GM19463 (cell line): ENCODE data around the gene SEMA4C.
"Not testable (repeated sequence)": the region's sequence is repeated elsewhere in the genome, so short reads cannot be mapped to it uniquely, and the experiment has no call there.

Experiments used
- ATAC-seq: cut with Tn5 transposase; IDR thresholded peaks from one replicate; pipeline ENCODE4 v1.9.1; 2021; ENCODE audit warnings: mild to moderate bottlenecking, moderate library complexity; ENCODE audit not compliant: unreplicated experiment

Gene SEMA4C

DNA sequence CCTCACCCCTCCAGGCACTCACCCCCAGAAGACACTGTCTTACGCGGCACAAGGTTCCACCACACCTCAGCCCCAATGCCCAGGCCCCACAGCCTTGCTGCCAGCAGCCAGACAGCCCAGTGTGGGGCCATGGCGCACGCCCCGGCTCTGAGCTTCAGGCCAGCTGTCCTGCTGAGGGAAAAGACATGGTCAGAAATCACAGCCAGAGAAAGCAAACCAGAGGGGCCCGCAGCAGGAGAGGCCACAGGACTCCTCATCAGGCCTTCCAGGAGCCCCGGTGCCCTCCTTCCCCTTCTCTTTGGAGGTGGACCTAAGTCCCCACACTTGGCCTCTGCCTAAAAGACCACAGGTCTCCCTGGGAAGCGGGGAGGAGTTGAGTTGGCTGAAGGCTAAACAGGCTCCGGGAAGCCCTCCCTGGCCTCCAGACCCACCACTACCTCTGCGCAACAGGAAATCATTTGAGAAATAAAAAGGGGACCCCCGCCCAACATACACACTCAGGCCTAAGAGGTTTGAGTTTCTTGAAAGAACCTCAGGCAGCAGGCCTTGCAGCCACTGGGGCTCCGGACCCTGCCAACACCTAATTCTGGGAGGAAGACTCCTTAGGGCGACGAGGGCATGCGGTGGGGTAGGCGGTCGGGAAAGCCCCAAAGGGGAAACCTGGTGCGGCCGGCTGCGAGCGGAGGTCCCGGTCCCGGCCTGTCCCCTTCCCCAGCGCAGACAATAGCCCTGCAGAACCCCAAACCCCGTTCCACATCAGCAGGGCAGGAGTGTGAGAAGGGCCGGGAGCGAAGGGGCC is 1.9 kb downstream of the SEMA4C start:
- peak; percentile 19 for ATAC-seq

DNA sequence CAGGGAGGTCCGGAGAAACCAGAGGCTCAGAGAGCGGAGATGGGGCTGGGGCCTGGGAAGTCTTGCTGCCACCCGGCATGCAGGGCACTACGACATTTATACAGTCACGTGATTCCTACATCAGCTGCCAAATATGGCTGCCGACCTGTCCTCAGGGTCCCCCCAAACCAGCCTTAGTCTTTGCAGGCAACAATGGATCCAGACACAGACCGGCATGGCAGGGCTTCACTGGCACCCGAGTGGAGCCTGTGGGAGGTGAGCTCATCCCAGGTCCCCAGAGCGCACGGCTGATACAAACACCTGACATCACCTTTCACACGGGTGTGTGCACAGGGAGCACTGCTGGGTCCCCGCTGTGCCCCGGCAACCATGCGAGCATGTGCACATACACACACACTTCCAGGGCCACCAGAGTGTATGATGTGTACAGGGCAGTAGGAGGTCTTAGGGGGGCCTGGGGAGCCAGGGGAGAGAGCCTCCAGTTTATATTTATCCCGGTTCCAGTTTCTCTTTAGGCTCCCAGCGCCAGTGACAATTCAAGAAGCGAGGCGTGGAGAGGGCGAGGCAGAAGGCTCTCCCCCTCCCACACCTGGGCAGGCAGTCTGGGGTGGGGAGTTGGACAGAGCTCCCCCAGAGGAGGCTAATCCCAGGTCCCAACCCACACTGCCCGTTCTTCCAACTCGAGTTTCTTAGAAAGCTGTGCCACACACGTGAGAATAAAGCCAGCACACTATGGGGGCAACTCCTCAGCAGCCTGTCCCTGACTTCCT is 2.7 kb downstream of the SEMA4C start:
- ATAC-seq = no peak

DNA sequence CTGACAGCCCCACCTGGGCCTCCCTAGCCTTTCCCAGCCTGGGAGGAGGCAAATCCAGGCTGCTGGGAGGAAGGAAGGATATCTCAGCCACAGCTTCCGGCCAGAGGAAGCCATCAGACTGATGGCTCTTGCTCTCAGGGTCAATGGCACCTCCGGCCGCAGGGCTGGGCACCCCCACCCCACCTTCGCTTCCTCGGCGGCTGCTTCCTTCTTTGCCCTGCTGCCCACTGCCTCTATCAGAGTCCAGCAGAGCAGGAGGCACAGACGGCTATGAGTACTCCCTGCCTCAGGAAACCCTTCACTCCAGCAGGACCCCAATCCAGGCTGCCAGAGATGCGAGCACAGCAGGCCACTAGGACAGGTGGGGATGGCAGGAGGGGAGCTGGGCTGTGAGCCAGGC is 3.3 kb downstream of the SEMA4C start:
- ATAC-seq = no peak

DNA sequence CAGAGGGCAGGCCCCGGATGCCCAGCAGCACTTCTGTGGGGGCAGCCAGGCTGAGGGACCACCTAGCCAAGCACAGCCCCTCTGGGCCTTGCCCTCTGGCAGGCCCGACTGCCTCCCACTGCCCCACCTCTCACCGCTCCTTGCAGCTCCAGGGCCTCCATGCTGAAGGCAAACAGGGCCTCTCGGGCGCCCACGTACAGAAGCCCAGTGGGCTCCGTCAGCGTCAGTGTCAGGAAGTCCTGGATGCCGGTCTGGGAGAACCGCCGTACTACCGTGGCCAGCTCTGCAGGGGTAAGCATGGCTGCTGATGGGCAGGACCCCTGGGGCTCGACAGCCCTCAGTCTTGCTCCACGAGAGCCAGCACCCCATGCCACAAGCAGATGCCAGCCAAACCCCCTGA is 3.7 kb downstream of the SEMA4C start:
- ATAC-seq = no peak

DNA sequence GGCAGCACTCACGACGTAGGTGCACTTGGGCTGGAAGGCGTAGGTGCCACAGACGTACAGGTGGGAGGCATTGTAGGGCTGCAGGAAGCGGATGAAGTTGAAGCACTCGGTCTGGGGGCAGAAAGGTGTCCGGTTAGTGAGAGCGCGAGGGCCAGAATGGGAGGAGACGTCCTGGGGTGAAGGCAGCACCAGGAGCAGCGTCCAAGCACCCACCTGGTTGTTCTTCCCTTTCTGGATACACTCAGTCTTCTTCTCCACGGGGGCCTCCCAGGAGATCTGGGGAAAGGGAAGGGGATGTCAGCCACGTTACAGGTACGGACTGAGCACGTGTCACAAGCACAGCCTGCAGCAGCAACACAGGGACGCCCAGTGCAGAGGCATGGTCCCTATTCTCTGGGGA is 4.2 kb downstream of the SEMA4C start:
- no peak for ATAC-seq

DNA sequence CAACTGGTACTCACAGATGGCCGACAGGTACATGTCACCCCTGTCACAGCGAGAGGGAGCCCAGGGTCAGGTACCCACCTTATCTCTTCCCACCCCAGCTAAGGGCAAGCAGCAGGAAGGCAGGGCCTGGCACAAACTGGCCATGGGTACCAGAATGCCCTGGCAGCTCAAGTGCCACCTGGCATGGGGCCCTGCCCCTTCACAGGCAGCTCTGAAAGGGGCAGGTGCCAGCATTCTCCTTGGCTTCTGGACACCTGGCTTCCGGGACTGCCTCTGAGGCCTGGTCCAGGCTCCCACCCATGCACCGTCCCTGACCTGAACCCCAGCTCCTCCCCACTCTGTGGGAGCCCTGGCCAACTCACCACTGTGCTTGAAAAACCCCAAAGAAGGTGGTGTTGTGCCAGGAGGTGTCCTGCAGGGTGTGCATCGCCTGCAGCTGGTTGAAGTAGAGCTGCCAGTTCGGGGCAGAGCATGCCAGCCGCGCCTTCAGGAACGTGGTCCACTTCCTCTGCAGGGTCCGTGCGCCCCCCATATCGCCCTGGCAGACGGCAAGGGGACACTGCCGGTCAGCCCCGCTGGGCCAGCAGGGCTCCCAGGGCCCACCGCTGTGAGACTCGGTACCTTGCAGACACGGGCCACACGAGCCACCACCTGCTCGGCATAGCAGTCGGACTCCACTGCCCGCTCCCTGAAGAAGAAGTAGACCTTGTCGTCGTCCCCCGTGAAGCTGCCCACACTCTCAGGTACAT is 5.4 kb downstream of the SEMA4C start:
- ATAC-seq = no peak

DNA sequence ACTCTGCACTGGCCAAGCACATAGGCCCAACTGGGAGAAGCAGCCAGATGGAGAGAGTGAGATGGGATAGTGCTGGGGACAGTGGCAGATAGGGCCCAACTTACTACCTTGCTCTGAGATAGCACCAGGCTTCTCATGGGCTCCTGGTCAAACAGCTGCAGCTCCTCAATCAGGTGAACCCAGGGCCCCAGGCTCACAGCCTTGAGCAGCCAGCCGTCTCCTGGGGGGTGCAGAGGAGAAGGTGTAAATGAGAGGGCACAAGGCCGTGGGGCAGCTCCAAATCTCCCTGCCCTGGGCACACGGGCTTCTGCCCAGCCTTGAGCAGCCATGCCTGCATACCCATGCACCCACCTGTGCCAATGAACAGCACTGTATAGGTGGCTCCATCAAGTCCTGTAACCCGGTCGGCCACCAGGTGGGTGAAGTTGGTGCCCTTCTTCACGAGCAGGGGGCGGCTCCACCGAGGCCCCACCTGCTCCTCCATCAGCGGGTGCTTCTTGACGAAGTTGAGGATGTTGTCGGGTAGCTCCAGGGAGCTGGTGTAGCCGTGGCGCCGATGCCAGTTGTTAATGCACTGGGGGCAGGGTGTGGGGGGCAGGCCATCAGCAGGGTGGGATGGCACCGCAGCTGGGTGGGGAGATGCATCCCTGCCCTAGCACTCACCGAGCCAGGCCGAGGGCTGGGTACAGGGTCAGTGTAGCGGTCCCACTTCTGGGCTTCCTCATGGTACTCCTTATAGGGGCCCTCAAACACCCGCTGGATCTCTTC is 6.1 kb downstream of the SEMA4C start:
- no peak for ATAC-seq

DNA sequence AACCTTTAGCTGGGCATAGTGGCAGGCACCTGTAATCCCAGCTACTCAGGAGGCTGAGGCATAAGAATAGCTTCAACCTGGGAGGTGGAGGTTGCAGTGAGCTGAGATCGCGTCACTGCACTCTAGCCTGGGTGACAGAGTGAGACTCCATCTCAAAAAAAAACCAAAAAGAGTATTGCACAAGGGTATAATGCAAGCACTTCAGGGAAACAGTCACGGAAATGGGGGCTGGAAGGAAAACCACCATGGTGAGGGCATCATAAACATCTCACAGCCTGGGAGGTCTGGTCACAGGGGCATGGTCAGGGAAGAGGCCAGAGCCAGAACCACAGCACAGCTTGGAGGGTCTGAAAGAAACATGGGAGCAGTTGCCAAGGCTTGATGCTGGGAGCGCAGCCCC is 6.8 kb downstream of the SEMA4C start:
- ATAC-seq = not testable (repeated sequence)

DNA sequence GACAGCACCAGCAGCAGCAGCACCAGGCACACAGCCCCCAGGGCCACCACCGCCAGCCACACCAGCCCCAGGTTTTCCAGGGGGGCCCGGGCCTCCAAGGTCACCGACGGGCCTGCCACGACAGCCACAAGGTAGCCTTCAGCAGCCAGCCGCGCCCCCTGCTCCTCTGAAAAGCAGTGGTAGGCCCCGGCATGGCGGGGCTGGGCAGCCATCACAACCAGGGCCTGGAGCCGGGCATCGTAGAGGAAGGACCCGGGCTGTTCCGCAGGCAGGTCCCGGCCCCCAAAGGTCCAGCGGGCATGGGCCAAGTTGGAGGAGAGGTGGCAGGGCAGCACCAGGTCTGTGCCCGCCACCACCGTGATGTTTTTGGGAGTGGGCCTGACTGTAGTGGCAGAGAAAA is 8.8 kb downstream of the SEMA4C start:
- ATAC-seq = no peak

DNA sequence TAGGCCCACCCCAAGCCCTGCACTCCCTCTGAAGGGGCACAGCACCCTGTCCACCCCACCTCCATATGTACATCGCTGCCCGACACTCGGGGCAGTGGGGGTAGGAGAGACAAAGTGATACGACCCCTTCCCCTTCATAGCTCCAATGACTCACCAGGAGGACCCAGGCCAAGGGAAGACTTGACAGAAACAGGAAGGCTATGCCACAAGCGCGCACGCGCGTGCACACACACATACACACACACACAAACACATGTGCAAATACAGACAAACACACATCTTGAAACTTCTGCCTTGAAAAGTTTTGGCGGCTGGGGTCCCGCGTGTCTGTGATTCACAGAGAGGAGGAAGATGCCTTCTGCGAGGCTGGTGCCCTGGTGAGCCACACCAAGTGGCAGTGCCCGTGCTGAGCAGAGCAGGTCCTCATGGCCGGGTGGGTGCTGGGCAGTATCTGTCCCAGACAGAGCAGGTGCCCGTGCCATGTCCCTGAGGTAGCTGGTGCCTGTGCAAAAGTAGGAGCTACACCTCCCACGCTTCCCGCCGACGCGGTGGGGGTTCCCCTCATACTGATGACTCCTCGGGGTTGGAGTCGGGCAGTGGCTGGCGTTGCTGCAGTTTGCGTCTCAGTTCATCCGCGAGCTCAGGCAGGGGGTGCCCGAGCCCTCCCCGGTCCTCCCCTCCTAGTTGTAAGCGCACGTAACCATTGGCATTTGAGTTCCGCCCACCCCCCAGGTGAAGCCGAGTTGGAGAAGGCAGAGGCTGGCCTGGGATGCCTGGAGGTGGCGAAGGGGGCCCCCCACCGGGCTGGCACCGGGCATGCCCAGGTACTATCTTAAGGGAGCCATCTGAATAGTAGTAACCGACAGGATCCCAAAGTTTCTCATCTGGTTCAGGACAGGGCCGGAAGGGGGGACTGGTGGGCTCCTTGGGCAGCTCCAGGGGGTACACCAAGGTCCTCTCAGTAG is 9.5 kb downstream of the SEMA4C start:
- no peak for ATAC-seq

DNA sequence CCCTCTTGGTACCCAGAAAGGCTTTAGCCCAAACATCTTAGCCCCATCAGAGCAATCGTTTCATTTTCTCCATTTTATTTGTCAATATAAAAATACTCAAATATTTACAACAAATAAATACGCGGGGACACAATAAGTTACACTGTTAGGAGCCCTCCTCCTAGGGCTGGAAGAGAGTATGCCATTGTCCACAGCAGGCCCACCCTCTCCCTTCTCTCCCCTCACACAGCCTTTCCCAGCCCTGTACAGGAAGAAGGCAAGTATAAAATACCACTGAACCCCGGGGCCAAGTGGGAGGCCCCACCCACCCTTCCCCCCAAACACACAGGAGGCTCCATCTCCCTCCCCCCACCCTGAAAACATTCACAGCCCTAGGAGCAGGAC is 10.2 kb downstream of the SEMA4C start:
- no peak for ATAC-seq

DNA sequence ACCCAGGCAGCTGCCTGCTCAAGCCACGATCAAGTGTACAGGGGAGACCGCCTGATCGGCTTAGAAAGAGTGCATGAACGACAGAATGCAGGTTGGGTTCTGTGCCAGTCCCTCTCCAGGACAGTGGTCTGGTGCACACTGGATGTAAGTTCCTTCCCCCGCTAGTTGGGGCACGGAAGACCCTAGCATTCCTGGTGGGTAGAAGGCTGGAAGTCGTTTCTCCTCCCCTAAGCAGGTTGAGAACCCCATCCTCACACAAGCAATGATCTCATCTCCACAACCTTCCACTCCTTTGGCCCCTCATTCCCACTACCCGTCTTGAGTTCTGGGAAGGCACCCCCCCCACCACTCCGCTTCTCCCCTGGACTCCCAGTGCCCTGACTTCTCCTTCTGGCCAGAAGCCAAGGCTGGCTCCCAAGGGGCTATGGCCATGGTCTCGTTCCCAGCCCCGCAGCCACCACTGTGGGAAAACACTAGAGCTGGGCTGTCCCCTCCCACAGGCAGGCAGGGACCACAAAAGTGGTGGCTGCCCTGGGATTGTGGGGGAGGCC is 10.7 kb downstream of the SEMA4C start:
- no peak for ATAC-seq

DNA sequence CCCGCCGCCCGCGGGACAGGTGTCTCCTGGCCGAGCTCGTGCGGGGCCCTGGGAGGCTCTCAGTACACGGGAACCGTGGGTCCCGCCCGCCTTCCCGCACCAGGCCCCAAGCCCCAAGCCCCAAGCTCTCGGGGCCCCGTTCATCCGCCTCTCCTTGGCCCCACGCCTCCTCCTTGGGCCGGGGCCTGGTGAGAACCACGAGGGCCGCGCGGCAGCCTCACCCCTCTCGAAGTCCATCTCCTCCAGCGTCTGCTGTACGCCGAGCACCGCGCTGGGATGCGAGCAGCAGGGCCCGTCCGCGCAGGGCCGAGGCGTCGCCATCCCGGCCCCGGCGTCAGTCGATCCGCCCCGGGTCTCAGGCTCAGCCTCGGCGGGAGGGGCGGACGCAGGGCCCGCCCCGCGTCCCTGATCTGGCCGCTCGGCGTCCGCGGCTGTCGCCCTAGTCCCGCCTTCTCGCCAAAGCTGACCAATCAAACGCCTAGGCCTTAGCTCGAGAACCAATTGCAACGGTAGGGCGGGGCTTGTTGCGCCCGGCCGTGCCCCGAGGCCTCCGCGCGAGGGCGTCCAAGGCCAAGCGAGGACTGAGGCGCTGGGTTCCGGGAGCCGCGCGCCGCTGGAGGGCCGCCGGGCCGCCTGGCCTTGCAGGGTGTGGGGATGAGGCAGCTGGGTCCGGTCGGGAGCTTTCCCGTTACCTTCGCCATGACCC is 12.1 kb downstream of the SEMA4C start, which contains the start of gene ANKRD39:
Gene ANKRD39 (minus strand): TSS at position 350 of the 706 bp plus-strand sequence. CDS start 29 bp downstream, at position 321.
- peak; percentile 93 for ATAC-seq

DNA sequence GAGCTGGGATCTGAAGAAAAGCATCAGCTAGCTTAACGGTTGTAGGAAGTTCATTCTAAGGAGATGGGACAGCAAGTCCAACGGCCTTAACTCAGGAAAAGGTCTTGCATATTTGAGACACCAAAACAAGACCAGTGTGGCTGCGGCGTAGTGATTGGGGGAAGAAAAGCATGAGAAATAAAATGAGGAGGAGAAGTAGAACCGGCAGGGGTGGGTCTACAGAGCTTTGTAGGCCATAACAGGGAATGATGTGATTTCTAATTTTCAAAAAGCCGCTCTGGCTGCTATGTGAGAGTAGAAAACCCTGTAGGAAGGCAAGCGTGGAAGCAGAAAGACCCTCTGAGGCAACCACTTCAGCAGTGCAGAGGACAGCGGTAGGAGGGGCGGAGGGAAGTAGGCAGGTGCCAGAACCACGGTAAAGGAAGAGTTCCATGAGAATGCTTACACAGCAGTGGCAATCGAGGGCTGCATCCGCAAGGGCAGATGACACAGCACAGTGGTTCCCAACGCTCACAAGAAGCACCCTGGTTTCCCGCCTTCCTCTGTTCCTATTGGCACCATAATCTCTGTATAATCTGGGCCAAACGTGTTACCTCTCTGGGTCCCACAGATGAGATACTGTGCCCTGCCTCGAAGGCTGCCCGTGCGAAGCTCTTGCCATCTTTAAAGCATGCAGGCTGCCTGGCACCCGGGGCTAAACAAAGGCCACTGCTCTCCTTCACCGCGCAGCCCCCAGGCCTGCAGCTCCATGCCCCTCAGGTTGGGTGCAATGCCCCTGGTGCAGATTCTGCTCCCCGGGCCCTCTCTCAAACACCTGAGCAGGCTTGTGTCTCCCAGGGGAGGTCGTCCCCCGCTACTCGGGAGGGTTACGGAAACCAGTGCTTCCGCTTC is 12.9 kb downstream of the SEMA4C start:
- no peak for ATAC-seq

DNA sequence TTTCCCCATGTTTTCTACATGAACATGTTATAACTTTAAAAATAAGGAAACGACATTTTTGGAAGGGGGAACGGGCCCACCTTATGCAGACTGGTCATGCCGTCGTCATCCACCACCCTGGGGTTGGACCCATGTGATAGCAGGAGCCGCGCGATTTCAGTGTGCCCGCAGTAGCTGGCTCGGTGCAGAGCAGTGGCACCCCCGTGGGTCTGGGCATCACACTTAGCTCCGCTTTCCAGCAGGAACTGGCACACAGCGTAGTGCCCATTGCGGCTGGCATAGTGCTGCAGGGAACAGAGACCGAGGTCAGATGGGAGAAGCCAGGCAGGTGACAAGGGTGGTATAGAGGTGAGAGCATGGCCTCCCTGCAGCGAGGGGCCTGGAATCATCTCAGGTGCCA is 16.6 kb downstream of the SEMA4C start:
- no peak for ATAC-seq

DNA sequence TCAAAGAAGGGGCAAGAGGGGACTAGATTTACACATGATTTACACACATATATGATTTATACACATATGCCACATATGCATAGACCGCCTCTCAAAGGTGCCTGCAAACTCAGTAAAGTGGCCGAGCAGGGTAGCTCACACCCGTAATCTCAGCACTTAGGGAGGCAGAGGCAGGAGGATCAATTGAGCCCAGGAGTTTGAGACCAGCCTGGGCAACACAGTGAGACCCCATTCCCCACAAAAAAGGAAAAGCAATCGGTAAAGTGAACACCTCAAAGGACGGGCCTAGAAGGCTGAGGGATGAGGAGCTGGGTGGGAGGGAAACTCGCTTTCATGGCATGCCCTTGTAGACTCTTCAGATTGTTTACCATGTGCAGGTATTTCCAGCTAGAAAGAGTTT is 17.2 kb downstream of the SEMA4C start:
- no peak for ATAC-seq

DNA sequence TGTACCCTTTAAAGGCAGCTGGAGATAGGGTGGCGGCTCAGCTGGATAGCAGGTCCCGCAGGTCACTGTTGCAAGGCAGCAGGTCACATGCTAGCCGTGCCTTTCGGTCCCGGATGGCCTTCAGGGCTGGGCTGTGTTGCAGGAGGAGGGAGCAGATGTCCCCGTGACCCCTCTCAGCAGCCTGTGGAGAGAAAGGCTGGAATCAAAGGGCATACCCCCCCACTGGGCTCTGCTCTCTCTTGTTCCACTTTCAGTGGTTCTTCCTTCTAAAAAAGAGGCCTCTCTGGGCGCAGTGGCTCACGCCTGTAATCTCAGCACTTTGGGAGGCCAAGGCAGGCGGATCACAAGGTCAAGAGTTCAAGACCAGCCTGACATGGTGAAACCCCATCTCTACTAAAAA is 21.6 kb downstream of the SEMA4C start:
- no peak for ATAC-seq

DNA sequence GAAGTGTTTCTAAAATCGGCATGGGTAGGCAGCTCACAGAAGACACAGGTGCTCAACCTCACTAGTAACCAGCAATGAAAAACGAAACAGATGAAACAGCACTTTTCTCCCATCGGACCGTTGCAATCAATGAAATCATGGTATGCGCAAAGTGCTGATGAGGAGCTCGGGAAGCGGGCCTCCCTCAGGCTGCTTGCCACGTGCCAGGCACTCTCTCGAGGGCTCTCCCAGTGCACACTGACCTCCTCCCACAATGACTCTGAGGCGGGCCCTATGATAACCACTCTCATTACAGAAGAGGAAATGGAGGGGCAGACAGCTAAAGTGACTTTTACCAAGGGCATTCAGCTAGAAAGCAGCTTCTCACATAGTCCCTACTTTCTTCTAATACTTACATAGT is 22.3 kb downstream of the SEMA4C start:
- no peak for ATAC-seq
